Measurements from ENCODE around the gene SORBS2. TPM values are rescaled to one million over a fixed set of nuclear protein-coding genes. Genes with fewer than 3 reads are reported as not detected.

Gene SORBS2
- total and polyA plus RNA-seq, 2 of the 4 experiments (the other 2 are of a cell fraction): 0.18 TPM; not detected in 1

DNA sequence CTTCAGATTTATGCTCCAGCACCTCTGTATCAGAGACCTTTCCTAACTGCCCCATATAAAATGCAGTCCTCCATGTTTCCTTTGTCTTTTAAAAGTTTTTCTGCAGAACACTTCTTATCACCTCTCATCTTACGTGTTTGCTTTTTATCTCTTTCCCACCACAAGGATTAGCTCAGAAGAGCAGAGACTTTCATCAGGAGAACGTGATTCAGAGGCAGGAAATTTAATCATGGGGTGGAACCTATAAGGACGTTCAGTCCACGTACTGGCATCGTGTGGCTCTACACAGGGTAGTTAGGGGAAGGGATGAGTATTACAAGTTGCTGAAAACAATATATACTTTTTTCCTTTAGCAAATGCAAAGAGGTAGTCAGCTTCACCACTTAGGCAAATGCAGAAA is 98.7 kb downstream of the SORBS2 start:
- no peaks in the 10 kb centered on the region for H3K9me1 ChIP-seq (ENCODE audit: insufficient read depth, low read length)
- WGBS, 2 experiments (ENCODE audit: extremely low coverage in 2 of 2, insufficient read length in 1 of 2): no CpG with 5 or more reads among the region's 5 CpGs
- no peak overlapping the region for H4K8ac ChIP-seq (ENCODE audit: low read depth in 2 of 2, low read length in 2 of 2)
- no peaks in the 10 kb centered on the region for H3K36me3 ChIP-seq (ENCODE audit: control insufficient read depth, insufficient read depth, low read length)
- H3K4me1 ChIP-seq (ENCODE audit: control insufficient read depth, insufficient read depth, low read length): peaks cover 2% of the 10 kb centered on the region; the same call in 1 of the 2 replicates
- H2AFZ ChIP-seq (replicated peaks; ENCODE audit: low read length, poor library complexity): no peak overlapping the region
- H3K14ac ChIP-seq (replicated peaks; ENCODE audit: low read depth, low read length): no peak overlapping the region
- H3K79me1 ChIP-seq (ENCODE audit: low read depth in 1 of 2, low read length in 2 of 2): no peaks in the 10 kb centered on the region
- no peak overlapping the region for H2BK5ac ChIP-seq (ENCODE audit: low read depth, low read length, poor library complexity, severe bottlenecking)
- CTCF ChIA-PET: no interaction called here
- no peak overlapping the region for H3K4me3 ChIP-seq (ENCODE audit: insufficient read depth, low read depth, low read length)
- dilution Hi-C loops (cut with HindIII; ENCODE audit: low sequenced_read_pairs, unreplicated experiment): no loop called here
- TF ChIP-seq MAZ (IDR thresholded peaks at IDR 0.05; ENCODE audit: borderline replicate concordance, low read depth, low read length): no peak
- TF ChIP-seq MAFK (IDR thresholded peaks at IDR 0.05; ENCODE audit: low read depth, low read length): no peak
- TF ChIP-seq FOS (IDR thresholded peaks at IDR 0.05; ENCODE audit: low read depth, low read length): no peak
- TF ChIP-seq BHLHE40 (IDR thresholded peaks at IDR 0.05; ENCODE audit: low read depth, low read length): no peak
- TF ChIP-seq NFE2L2 (IDR thresholded peaks at IDR 0.05; ENCODE audit: low read depth, low read length): no peak
- TF ChIP-seq, protein P1, sequence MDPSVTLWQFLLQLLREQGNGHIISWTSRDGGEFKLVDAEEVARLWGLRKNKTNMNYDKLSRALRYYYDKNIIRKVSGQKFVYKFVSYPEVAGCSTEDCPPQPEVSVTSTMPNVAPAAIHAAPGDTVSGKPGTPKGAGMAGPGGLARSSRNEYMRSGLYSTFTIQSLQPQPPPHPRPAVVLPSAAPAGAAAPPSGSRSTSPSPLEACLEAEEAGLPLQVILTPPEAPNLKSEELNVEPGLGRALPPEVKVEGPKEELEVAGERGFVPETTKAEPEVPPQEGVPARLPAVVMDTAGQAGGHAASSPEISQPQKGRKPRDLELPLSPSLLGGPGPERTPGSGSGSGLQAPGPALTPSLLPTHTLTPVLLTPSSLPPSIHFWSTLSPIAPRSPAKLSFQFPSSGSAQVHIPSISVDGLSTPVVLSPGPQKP (IDR thresholded peaks at IDR 0.05; ENCODE audit: borderline replicate concordance, low read depth, low read length): no peak
- no peak for TF ChIP-seq MXI1 (IDR thresholded peaks at IDR 0.05; ENCODE audit: borderline replicate concordance, low read depth, low read length)
- no peak for TF ChIP-seq CEBPB (IDR thresholded peaks at IDR 0.05; ENCODE audit: low read depth, low read length)
- TF ChIP-seq RCOR1 (IDR thresholded peaks at IDR 0.05; ENCODE audit: insufficient replicate concordance, low read length): no peak
- TF ChIP-seq, protein P2, sequence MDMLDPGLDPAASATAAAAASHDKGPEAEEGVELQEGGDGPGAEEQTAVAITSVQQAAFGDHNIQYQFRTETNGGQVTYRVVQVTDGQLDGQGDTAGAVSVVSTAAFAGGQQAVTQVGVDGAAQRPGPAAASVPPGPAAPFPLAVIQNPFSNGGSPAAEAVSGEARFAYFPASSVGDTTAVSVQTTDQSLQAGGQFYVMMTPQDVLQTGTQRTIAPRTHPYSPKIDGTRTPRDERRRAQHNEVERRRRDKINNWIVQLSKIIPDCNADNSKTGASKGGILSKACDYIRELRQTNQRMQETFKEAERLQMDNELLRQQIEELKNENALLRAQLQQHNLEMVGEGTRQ (IDR thresholded peaks at IDR 0.05; ENCODE audit: low read depth, low read length): no peak
- TF ChIP-seq RAD21 (IDR thresholded peaks at IDR 0.05; ENCODE audit: low read length): no peak
- no peak for TF ChIP-seq CHD1 (IDR thresholded peaks at IDR 0.05; ENCODE audit: low read depth, low read length)
- no peak for TF ChIP-seq RFX5 (IDR thresholded peaks at IDR 0.05; ENCODE audit: low read depth, low read length)
- TF ChIP-seq POLR2A (IDR thresholded peaks at IDR 0.05; ENCODE audit: low read depth, low read length): no peak
- TF ChIP-seq, protein P3, sequence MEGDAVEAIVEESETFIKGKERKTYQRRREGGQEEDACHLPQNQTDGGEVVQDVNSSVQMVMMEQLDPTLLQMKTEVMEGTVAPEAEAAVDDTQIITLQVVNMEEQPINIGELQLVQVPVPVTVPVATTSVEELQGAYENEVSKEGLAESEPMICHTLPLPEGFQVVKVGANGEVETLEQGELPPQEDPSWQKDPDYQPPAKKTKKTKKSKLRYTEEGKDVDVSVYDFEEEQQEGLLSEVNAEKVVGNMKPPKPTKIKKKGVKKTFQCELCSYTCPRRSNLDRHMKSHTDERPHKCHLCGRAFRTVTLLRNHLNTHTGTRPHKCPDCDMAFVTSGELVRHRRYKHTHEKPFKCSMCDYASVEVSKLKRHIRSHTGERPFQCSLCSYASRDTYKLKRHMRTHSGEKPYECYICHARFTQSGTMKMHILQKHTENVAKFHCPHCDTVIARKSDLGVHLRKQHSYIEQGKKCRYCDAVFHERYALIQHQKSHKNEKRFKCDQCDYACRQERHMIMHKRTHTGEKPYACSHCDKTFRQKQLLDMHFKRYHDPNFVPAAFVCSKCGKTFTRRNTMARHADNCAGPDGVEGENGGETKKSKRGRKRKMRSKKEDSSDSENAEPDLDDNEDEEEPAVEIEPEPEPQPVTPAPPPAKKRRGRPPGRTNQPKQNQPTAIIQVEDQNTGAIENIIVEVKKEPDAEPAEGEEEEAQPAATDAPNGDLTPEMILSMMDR (conservative IDR thresholded peaks at IDR 0.05; ENCODE audit: low read depth, low read length): no peak
- no peak for TF ChIP-seq SMC3 (IDR thresholded peaks at IDR 0.05; ENCODE audit: low read depth, low read length)
- H3K4me2 ChIP-seq (ENCODE audit: low read depth, low read length): no peak overlapping the region
- H3K4ac ChIP-seq (ENCODE audit: low read depth, low read length): no peak overlapping the region
- no peak overlapping the region for H3K23ac ChIP-seq (ENCODE audit: low read depth, low read length)
- in situ Hi-C loops (cut with MboI; ENCODE audit: low sequenced_read_pairs): no loop called here
- H3K27me3 ChIP-seq (ENCODE audit: control insufficient read depth, insufficient read depth, low read length): peaks cover 7% of the 10 kb centered on the region
- no peak overlapping the region for H2AK5ac ChIP-seq (ENCODE audit: low read depth, low read length)
- no peak for ATAC-seq (ENCODE audit: low read depth)
- no TSS peak for BruUV-seq (replicated peaks)
- H2BK15ac ChIP-seq (ENCODE audit: low read depth, low read length): no peak overlapping the region
- DNase-seq: no peak
- intact Hi-C loops (cut with micrococcal nuclease): no loop called here
- no peak overlapping the region for H4K91ac ChIP-seq (ENCODE audit: insufficient read depth, low read depth, low read length)
- no peak overlapping the region for H3K9ac ChIP-seq (ENCODE audit: low read depth, low read length)
- H3K27ac ChIP-seq (ENCODE audit: insufficient read depth, low read length): no peak overlapping the region
- H3K18ac ChIP-seq (ENCODE audit: low read depth, low read length): no peak overlapping the region
- no peaks in the 10 kb centered on the region for H4K20me1 ChIP-seq (ENCODE audit: insufficient read depth, low read length)
- H4K5ac ChIP-seq (ENCODE audit: low read depth, low read length): no peak overlapping the region
- H3K56ac ChIP-seq (ENCODE audit: extremely low read depth, insufficient read depth, low read length): no peak overlapping the region
- H2BK20ac ChIP-seq (ENCODE audit: low read depth, low read length): no peak overlapping the region
- no peak overlapping the region for H2BK120ac ChIP-seq (ENCODE audit: low read depth, low read length)
- POLR2A ChIA-PET (ENCODE audit: unreplicated experiment): interaction anchor here (0.6 kb wide), 1 partner anchor 126 kb away, joined by 15 read pairs; no protein-coding TSS in a partner anchor
- H3K9me3 ChIP-seq (ENCODE audit: control insufficient read depth, insufficient read depth, low read length): no peaks in the 10 kb centered on the region
- H2AK9ac ChIP-seq (replicated peaks; ENCODE audit: low read depth, low read length, poor library complexity): no peak overlapping the region

All from IMR-90 (cell line).